Measurements from ENCODE around the gene BPIFA3.

BPIFA3 gene

GRCh38 chr20:33267701-33268100, 50.5 kb downstream of the BPIFA3 start:
- Histone ChIP-seq H3K4me1 (peaks cover 15 to 33% (median 23%) of the 10 kb centered on the region in 10 experiments), H4K20me1 (no peaks in the 10 kb centered on the region), H3K4me3 (no peak overlapping the region), H3K9ac (no peak overlapping the region), H3K36me3 (no peaks in the 10 kb centered on the region), H3K9me3 (replicated peaks in 1 of 11) (peaks cover 13 to 32% (median 17%) of the 10 kb centered on the region in 11 experiments), H3K4me2 (peak overlapping the region; percentile 37 to 77 (median 63)), H3K27ac (no peak overlapping the region), H3K27me3 (no peaks in the 10 kb centered on the region)
- no peak for TF ChIP-seq Cebpa-rat (IDR thresholded peaks at IDR 0.05)

- Histone ChIP-seq H3K9me3 (replicated peaks in 1 of 11) (no peaks in the 10 kb centered on the region), H3K27me3 (no peaks in the 10 kb centered on the region), H3K4me3 (no peak overlapping the region)
These were observed 55.2 kb downstream of the BPIFA3 start for GRCh38 chr20:33272155-33272873.

GRCh38 chr20:33273117-33273851, 56.1 kb downstream of the BPIFA3 start:
- Histone ChIP-seq H3K4me2 (no peak overlapping the region), H3K36me3 (no peaks in the 10 kb centered on the region), H4K20me1 (no peaks in the 10 kb centered on the region; a peak in 1 of 22 replicates), H3K9ac (no peak overlapping the region), H3K27ac (no peak overlapping the region), H3K9me3 (replicated peaks in 1 of 11) (no peaks in the 10 kb centered on the region), H3K27me3 (no peaks in the 10 kb centered on the region), H3K4me3 (no peak overlapping the region), H3K4me1 (peaks cover 0 to 22% (median 13%) of the 10 kb centered on the region in 10 experiments; a peak in 11 of 20 replicates)
- no peak for TF ChIP-seq Cebpa-rat (IDR thresholded peaks at IDR 0.05)

More at GRCh38 chr20:33272155-33272873, 55.2 kb downstream of the BPIFA3 start:
- Histone ChIP-seq H3K36me3 (no peaks in the 10 kb centered on the region), H3K4me1 (peaks cover 9 to 25% (median 21%) of the 10 kb centered on the region in 10 experiments), H3K27ac (no peak overlapping the region), H4K20me1 (no peaks in the 10 kb centered on the region; a peak in 1 of 22 replicates), H3K4me2 (no peak overlapping the region), H3K9ac (no peak overlapping the region)
- no peak for TF ChIP-seq Cebpa-rat (IDR thresholded peaks at IDR 0.05)

GRCh38 chr20:33275215-33275614, 58.1 kb downstream of the BPIFA3 start:
- no peaks in the 10 kb centered on the region for H3K27me3 ChIP-seq
- no peak for TF ChIP-seq Cebpa-rat (IDR thresholded peaks at IDR 0.05)
- H3K9ac ChIP-seq, result no peak overlapping the region
- no peaks in the 10 kb centered on the region for H3K36me3 ChIP-seq
- H3K27ac ChIP-seq, result no peak overlapping the region
- no peaks in the 10 kb centered on the region; a peak in 1 of 22 replicates for H4K20me1 ChIP-seq
- peak overlapping the region in 7 of 11 experiments; percentile 20 to 49 (median 30); a peak in 11 of 22 replicates for H3K4me2 ChIP-seq
- no peaks in the 10 kb centered on the region for H3K9me3 ChIP-seq (replicated peaks in 1 of 11)
- H3K4me3 ChIP-seq, result no peak overlapping the region
- peaks cover 0 to 41% (median 25%) of the 10 kb centered on the region in 10 experiments; a peak in 14 of 20 replicates for H3K4me1 ChIP-seq

- Histone ChIP-seq H4K20me1 (no peaks in the 10 kb centered on the region; a peak in 1 of 22 replicates), H3K36me3 (no peaks in the 10 kb centered on the region), H3K4me3 (no peak overlapping the region), H3K9ac (peak overlapping the region in 1 of 11 experiments; percentile 9; a peak in 1 of 22 replicates), H3K27ac (no peak overlapping the region), H3K4me1 (peaks cover 0 to 42% (median 25%) of the 10 kb centered on the region in 10 experiments; a peak in 14 of 20 replicates), H3K9me3 (replicated peaks in 1 of 11) (no peaks in the 10 kb centered on the region), H3K27me3 (no peaks in the 10 kb centered on the region), H3K4me2 (peak overlapping the region in 7 of 11 experiments; percentile 20 to 49 (median 30); a peak in 10 of 22 replicates)
- no peak for TF ChIP-seq Cebpa-rat (IDR thresholded peaks at IDR 0.05)
These were observed 58.7 kb downstream of the BPIFA3 start for GRCh38 chr20:33275871-33276270.

- Histone ChIP-seq H3K27me3 (no peaks in the 10 kb centered on the region), H3K4me3 (no peak overlapping the region), H3K9ac (no peak overlapping the region), H3K27ac (no peak overlapping the region), H3K4me1 (peaks cover 0 to 42% (median 25%) of the 10 kb centered on the region in 10 experiments; a peak in 14 of 20 replicates), H3K9me3 (replicated peaks in 1 of 11) (no peaks in the 10 kb centered on the region), H3K4me2 (peak overlapping the region in 3 of 11 experiments; percentile 20 to 41 (median 40); a peak in 3 of 22 replicates), H3K36me3 (no peaks in the 10 kb centered on the region), H4K20me1 (no peaks in the 10 kb centered on the region; a peak in 1 of 22 replicates)
- no peak for TF ChIP-seq Cebpa-rat (IDR thresholded peaks at IDR 0.05)
These were observed 59.4 kb downstream of the BPIFA3 start for GRCh38 chr20:33276303-33277113.
